ENCODE measurements around the gene RNF220. TPM values are rescaled to one million over a fixed set of nuclear protein-coding genes. Genes with fewer than 3 reads are reported as not detected.

The RNF220 gene
- polyA plus RNA-seq, 3 donors, result 97.9 to 109 (median 101) TPM

GRCh38 chr1:44425341-44426082, 20.5 kb downstream of the RNF220 start:
- no peak for DNase-seq

GRCh38 chr1:44431861-44432260, 26.8 kb downstream of the RNF220 start:
- DNase-seq, result no peak

- DNase-seq, result no peak
Observed at GRCh38 chr1:44433209-44433608, 28.2 kb downstream of the RNF220 start.

GRCh38 chr1:44436401-44437106, 31.5 kb downstream of the RNF220 start:
- DNase-seq, result no peak

GRCh38 chr1:44437107-44437716, 32.2 kb downstream of the RNF220 start:
- no peak for DNase-seq

GRCh38 chr1:44442791-44443190, 37.7 kb downstream of the RNF220 start:
- DNase-seq, result no peak

- no peak for DNase-seq
Observed at GRCh38 chr1:44447051-44447810, 42.2 kb downstream of the RNF220 start.

- no peak for DNase-seq
Observed at GRCh38 chr1:44453798-44454349, 48.8 kb downstream of the RNF220 start.

GRCh38 chr1:44454704-44455103, 49.6 kb downstream of the RNF220 start:
- DNase-seq, result no peak

GRCh38 chr1:44460107-44460882, 55.2 kb downstream of the RNF220 start:
- DNase-seq, result no peak

GRCh38 chr1:44464361-44464760, 59.3 kb downstream of the RNF220 start:
- no peak for DNase-seq

GRCh38 chr1:44467566-44467965, 62.5 kb downstream of the RNF220 start:
- no peak for DNase-seq

GRCh38 chr1:44471911-44472453, 66.9 kb downstream of the RNF220 start:
- DNase-seq, result no peak

GRCh38 chr1:44472620-44473525, 67.8 kb downstream of the RNF220 start:
- no peak for DNase-seq

- DNase-seq, result no peak
Observed at GRCh38 chr1:44476891-44477290, 71.8 kb downstream of the RNF220 start.

- no peak for DNase-seq
Observed at GRCh38 chr1:44481701-44482100, 76.6 kb downstream of the RNF220 start.

GRCh38 chr1:44483089-44483874, 78.2 kb downstream of the RNF220 start:
- DNase-seq, result no peak

GRCh38 chr1:44484155-44484688, 79.2 kb downstream of the RNF220 start:
- no peak for DNase-seq

Data from renal pelvis (tissue), 4 donors.